PC-3 (cell line): ENCODE data around the gene FAM184A. TPM values are rescaled to one million over a fixed set of nuclear protein-coding genes. Genes with fewer than 3 reads are reported as not detected.
"Not testable (repeated sequence)": the region's sequence is repeated elsewhere in the genome, so short reads cannot be mapped to it uniquely, and the experiment has no call there.

Source experiments
- ATAC-seq: fragments of 200-7000 bp; cut with Tn5 transposase; 2 replicates; pipeline ENCODE4 v1.9.1; 2020; ENCODE audit warnings: mild to moderate bottlenecking, moderate library complexity
- BruUV-seq: library from RNA; stranded (reverse); fragments of 400-500 nt; replicated peaks from 2 replicates; lab custom pipeline; 2021; lab: Mats Ljungman, UMichigan
- CTCF ChIA-PET: fragments of 300-600 bp; sonication (Branson Sonifier 250); formaldehyde crosslinking; loops from one replicate; lab custom pipeline; 2022; ENCODE audit warnings: antibody characterized with exemption; lab: Charles Lee
- POLR2A ChIA-PET: fragments of 300-600 bp; sonication (Branson Sonifier 250); formaldehyde crosslinking; loops from one replicate; lab custom pipeline; 2022; ENCODE audit warnings: antibody characterized with exemption; ENCODE audit not compliant: unreplicated experiment; lab: Charles Lee
- DNase-seq: peaks from one replicate; pipeline ENCODE4 v3.0.0-alpha.2; 2015
- H2AFZ ChIP-seq: fragments of 300-600 bp; sonication (generic); 2 replicates; pipeline ENCODE4 v1.6.0; 2016; ENCODE audit warnings: antibody characterized with exemption, low read length
- H3F3A ChIP-seq: fragments of 300-600 bp; sonication (generic); one replicate; pipeline ENCODE4 v1.6.0; 2017; ENCODE audit warnings: antibody characterized with exemption, low read length, control low read depth, mild to moderate bottlenecking; ENCODE audit not compliant: unreplicated experiment
- H3K27ac ChIP-seq: fragments of 300-600 bp; sonication (generic); 2 replicates; pipeline ENCODE4 v1.5.1; 2016; ENCODE audit warnings: mild to moderate bottlenecking, low read length
- H3K27me3 ChIP-seq: fragments of 300-600 bp; sonication (generic); 2 replicates; pipeline ENCODE4 v1.6.1; 2016; ENCODE audit warnings: low read length, mixed read lengths
- H3K36me3 ChIP-seq: fragments of 300-600 bp; sonication (generic); 2 replicates; pipeline ENCODE4 v1.6.1; 2016; ENCODE audit warnings: low read depth, mixed run types, low read length, mixed read lengths
- H3K4me1 ChIP-seq: fragments of 300-600 bp; sonication (generic); 2 replicates; pipeline ENCODE4 v1.5.1; 2016; ENCODE audit warnings: low read length; ENCODE audit not compliant: insufficient read depth
- H3K4me2 ChIP-seq: fragments of 300-600 bp; sonication (generic); 2 replicates; pipeline ENCODE4 v1.6.0; 2016; ENCODE audit warnings: low read length
- H3K4me3 ChIP-seq: fragments of 300-600 bp; sonication (generic); 2 replicates; pipeline ENCODE4 v1.5.1; 2016; ENCODE audit warnings: mild to moderate bottlenecking, low read length, mixed read lengths
- H3K79me2 ChIP-seq: fragments of 300-600 bp; sonication (generic); 2 replicates; pipeline ENCODE4 v1.6.1; 2017; ENCODE audit warnings: low read length, mixed read lengths
- H3K9ac ChIP-seq: fragments of 300-600 bp; sonication (generic); 2 replicates; pipeline ENCODE4 v1.6.0; 2016; ENCODE audit warnings: mild to moderate bottlenecking, low read length
- H3K9me2 ChIP-seq: fragments of 300-600 bp; sonication (generic); replicated peaks from 2 replicates; pipeline ENCODE4 v1.6.1; 2016; ENCODE audit warnings: mixed run types, low read length, mixed read lengths
- H3K9me3 ChIP-seq: fragments of 300-600 bp; sonication (generic); 2 replicates; pipeline ENCODE4 v1.6.1; 2016; ENCODE audit warnings: low read length, mixed read lengths
- H4K20me1 ChIP-seq: fragments of 300-600 bp; sonication (generic); 2 replicates; pipeline ENCODE4 v1.6.1; 2016; ENCODE audit warnings: low read length, mixed read lengths
- CTCF ChIP-seq: fragments of 300-600 bp; sonication (generic); conservative IDR thresholded peaks from 2 replicates; pipeline ENCODE4 v1.5.1; 2017; ENCODE audit warnings: antibody characterized with exemption, low read depth, mild to moderate bottlenecking, low read length
- EZH2 ChIP-seq: fragments of 300-600 bp; sonication (generic); IDR thresholded peaks from one replicate; pipeline ENCODE4 v1.6.1; 2017; ENCODE audit warnings: antibody characterized with exemption, mild to moderate bottlenecking, low read length; ENCODE audit not compliant: unreplicated experiment
- EZH2phosphoT487 ChIP-seq: fragments of 300-600 bp; sonication (generic); IDR thresholded peaks from 2 replicates; pipeline ENCODE4 v1.6.1; 2018; ENCODE audit warnings: mild to moderate bottlenecking, antibody characterized with exemption, low read length, borderline replicate concordance
- intact Hi-C: fragments of 100-400 bp; cut with micrococcal nuclease; formaldehyde crosslinking; loops from 2 replicates; pipeline ENCODE4 v1.9.0; 2023
- total RNA-seq: library from RNA; depleted of rRNA; stranded (reverse); fragments of >200 nt; gene quantifications from 2 replicates; pipeline ENCODE4 v1.2.3, GENCODE V29; 2014

FAM184A gene
- total RNA-seq, 1 experiment from 2014 or later: 4.4 TPM

- Histone ChIP-seq H3K79me2 (no peaks in the 10 kb centered on the region), H3K4me2 (no peak overlapping the region), H3K4me3 (no peak overlapping the region), H3K27me3 (no peaks in the 10 kb centered on the region), H3K9me3 (no peaks in the 10 kb centered on the region), H3F3A (no peaks in the 10 kb centered on the region), H3K4me1 (no peaks in the 10 kb centered on the region), H3K9ac (no peak overlapping the region), H2AFZ (no peak overlapping the region), H3K36me3 (no peaks in the 10 kb centered on the region), H3K27ac (no peak overlapping the region), H3K9me2 (no peaks in the 10 kb centered on the region), H4K20me1 (no peaks in the 10 kb centered on the region)
- no peak for ATAC-seq
- intact Hi-C loops: no loop called here
- DNase-seq: no peak
- POLR2A ChIA-PET: no interaction called here
- TF ChIP-seq EZH2 (no peak), CTCF (no peak), EZH2phosphoT487 (no peak)
- BruUV-seq: no TSS peak
- CTCF ChIA-PET: no interaction called here
Measured at GRCh38 chr6:119100115-119100514, 21.7 kb upstream of the FAM184A start.

GRCh38 chr6:119097815-119098361 lies 19.4 kb upstream of the FAM184A start:
- H3K4me2 ChIP-seq, POLR2A ChIA-PET, BruUV-seq, H3K9me3 ChIP-seq, H4K20me1 ChIP-seq, CTCF ChIA-PET, H3K27ac ChIP-seq, H3K36me3 ChIP-seq, H3K27me3 ChIP-seq, H3K4me1 ChIP-seq, H2AFZ ChIP-seq, H3K9me2 ChIP-seq, DNase-seq, ATAC-seq, H3K9ac ChIP-seq, H3K79me2 ChIP-seq, H3F3A ChIP-seq, intact Hi-C loops, H3K4me3 ChIP-seq: not testable (repeated sequence)

GRCh38 chr6:119096721-119097565 lies 18.5 kb upstream of the FAM184A start:
- POLR2A ChIA-PET: no interaction called here
- no peak overlapping the region for H2AFZ ChIP-seq

More at GRCh38 chr6:119096721-119097565, 18.5 kb upstream of the FAM184A start:
- TF ChIP-seq EZH2phosphoT487 (no peak), EZH2 (no peak), CTCF (no peak)
- DNase-seq (no peak), ATAC-seq (no peak)
- BruUV-seq: no TSS peak
- Histone ChIP-seq H3K36me3 (no peaks in the 10 kb centered on the region), H3K4me3 (no peak overlapping the region), H3K4me1 (no peaks in the 10 kb centered on the region), H3K27me3 (no peaks in the 10 kb centered on the region), H3F3A (no peaks in the 10 kb centered on the region), H3K27ac (no peak overlapping the region), H3K9me2 (no peaks in the 10 kb centered on the region), H3K9me3 (no peaks in the 10 kb centered on the region), H4K20me1 (no peaks in the 10 kb centered on the region), H3K4me2 (no peak overlapping the region), H3K9ac (no peak overlapping the region), H3K79me2 (no peaks in the 10 kb centered on the region)
- CTCF ChIA-PET: no interaction called here
- intact Hi-C loops: no loop called here
